Activated T-helper 1 cell treated with anti-CD3 and anti-CD28 coated beads, Interleukin-2, amount 50 U/mL, for 16 hours (primary cell): ENCODE data around the gene NINJ2.

Source experiments
- DNase-seq, 2 donors: peaks; one replicate each; pipeline ENCODE4 v3.0.0-alpha.2; 2020; ENCODE audit warnings: low read depth in 1 of 2, low spot score in 1 of 2

Gene NINJ2

DNA sequence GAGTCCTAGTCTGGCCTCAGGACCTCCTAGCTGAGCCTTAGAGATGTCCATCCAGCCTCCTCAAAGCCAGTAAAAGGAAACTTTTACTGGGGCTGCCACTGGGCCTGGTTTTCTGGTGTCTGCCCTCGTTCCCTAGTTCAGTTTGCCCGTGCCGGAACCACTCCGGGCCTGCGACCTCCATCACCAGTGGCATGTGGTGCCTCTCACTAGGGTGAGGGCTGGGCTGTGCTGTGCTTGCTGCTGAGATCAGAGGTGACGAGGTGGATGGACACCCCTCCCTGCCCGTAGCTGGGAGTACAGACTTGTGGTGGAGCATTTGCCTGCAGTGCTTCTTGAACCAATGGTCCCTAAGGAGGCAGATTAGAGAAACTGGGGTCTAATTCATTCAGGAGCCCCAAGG is 127.8 kb downstream of the NINJ2 start:
- DNase-seq, result no peak

DNA sequence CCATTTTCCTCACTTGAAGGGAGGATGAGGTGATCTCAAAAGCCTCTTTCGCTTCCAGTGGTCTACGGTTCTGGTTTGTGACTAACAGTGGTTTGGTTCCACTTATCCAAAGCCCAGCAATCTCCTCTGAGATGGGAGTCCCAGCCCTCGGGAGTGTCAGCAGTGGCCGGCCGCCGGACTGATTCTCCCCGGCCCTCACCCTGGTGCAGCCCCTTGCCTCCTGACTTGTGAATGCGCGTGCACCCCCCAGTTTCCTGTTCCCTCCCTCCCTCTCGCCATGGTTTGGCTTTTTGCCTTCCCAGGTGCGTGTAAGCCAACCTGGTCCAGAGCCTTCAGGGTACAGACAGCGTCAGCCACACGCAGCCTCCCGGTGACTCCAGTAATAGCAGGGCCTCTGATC is 129.0 kb downstream of the NINJ2 start:
- no peak for DNase-seq

DNA sequence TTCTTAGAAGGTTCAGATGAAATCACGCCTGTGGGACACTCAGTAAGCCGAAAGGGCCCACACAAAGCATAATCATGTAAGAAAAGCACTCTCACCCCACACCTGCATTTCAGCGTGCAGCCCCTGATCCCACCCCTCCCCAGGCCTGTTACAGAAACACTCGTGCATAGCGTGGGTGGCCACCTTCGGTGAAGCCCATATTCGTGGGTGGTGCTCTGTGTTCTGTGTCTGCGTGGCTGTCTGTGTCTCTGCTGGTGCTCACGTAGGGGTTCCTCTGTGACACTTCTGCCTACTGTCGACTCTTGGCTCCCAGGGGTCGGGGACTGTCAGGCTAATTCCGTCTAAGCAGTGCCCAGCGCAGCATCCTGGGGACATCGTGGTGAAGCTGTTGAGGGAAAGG is 129.5 kb downstream of the NINJ2 start:
- no peak for DNase-seq

DNA sequence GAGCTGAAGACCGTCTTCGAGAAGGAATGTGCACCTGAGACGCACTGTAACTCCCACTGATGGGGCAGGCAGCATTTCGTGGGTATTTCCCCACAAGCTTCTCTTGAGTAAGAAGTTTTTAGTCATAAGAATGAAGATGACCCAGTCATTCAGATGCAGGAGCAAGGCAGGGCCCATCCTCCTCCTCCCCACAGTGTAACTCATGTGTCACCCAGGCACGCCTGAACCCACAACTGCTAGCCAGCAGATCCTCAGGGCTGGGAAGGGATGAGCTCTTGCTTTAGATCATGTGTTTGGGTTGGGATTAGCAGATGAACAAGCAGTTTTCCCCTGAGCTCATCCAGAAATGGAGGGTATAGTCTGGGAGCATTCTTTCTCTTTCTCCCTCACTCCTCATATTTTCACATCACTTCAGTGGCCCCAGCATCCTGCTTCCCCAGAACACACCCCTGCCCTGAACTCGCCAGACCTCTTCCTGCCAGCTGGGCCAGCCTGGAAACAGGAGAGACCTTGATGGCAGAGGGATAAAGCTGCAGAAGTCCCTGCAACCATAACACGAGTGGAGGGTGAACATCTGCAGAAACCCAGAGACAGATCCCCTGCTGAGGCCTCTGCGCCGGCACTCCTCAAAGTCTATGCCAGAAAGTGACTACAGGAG is 130.2 kb downstream of the NINJ2 start:
- DNase-seq, result no peak

DNA sequence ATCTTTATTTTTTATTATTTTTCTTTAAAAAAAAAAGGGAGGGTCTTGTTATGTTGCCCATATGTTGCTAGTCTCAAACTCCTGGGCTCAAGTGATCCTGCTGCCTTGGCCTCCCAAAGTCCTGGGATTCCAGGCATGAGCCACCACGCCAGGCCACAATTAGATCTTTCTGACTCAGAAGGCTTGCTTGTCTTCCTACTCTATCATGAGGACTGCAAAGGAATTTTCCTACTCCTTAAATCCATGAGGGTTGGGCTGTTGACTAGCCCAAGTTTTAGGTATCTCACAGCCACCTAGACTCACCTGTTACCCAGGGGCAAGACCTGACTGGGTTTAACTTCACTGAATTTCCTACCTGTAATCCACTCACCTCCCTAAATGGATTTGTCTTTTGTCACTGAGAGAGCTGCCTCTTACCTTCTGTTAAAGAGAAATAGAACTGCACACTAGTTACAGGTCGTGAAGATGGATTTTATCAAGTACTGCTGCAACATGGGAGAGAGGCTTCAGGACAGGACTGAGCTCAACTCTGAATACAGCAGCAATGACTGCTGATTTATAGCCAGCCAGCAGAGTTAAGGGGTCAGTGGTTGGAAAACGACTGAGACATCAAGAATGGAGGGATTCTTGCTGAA is 131.2 kb downstream of the NINJ2 start:
- no peak for DNase-seq

DNA sequence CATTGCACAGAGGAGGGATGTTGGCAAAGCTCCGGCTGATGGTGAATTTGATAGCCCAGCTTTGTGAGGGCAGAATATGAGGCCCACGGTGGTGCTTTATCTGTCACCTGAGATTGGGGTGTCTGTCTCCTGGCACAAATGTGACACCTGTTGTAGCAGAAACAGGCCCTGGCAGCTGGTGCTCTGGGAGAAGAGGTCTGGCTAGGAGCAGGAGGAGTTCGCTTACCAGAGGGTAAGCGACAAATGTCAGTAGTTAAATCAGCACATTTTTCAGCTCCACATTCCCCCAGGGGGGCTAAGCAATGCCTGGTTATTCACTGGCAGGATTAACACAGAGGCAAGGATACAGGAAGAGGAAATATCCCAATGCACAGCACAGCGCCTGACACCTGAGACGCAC is 132.4 kb downstream of the NINJ2 start:
- DNase-seq, result no peak

DNA sequence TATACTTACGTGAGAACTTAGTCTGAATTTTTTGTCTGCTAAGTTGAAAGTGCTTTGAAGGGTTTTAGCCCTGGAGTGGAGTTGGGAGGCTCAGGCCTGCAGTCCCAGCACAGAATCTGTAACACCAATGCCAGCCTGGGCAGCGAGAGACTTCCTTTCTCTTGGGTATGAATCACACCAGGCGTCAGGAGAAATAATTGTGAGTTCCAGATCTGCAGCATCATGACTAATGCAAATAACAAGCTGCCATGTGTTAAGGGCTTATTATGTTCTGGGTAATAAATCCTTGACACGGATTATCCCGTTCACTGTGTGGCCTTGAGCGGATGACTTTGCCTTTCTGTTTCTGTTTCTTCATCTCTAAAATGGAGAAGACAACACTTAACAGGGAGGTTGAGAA is 132.9 kb downstream of the NINJ2 start:
- no peak for DNase-seq

DNA sequence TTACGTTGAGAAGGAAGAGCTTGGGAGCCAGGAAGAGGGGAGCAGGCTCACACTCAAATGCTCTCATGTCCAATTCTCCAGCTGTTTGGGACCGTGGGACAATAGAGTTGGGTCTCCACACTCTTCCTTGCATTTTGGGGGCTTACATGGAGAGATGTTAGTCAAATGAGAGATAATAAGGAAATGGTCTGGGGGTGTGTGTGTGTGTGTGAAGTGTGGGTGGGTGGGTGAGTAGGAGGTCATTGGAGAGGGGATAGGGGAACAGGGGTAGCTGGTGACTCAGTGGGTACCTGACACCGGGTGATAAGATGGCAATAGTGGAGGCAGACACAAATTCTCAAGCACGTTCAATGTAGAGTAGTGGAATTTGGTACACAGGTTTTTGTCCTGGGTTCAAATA is 135.5 kb downstream of the NINJ2 start:
- no peak for DNase-seq

DNA sequence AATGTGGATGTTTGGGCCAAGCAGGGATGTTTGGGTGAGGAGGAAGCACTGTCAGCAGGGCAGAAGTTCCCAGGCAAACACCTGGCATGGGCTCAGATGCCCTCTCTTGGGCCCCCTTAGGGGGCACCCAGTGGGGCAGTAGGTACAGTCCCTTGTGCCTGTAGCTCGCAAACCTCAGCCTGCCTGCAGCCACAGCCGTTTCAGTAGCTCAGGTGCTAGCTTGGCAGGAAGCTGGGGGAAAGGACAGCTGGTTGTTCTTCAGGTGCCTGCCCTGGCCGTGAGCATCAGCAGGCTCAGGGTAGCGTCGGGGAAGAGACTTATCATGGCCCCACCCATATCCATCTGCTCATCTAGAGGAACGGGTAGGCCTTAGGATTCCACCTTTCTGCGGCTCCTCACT is 136.0 kb downstream of the NINJ2 start:
- DNase-seq, result no peak

DNA sequence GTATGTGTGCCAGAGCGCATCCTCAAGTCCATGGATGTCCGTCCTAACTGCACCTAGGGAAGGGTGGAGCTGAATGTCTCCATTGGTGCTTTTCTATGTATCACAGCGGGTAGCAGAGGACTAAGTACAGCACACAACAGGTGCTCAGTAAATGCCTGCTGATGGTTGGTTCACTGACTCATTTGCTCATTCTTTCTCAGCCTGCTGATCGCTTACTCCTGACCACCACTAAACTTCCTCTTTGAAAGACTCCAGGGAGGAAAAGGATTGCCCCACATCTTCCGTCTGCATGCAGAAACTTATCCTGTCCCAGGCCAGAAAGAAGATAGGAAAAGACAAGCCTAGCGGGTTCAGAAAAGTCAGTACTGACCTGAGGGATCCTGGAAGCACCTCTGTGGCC is 137.2 kb downstream of the NINJ2 start:
- no peak for DNase-seq

DNA sequence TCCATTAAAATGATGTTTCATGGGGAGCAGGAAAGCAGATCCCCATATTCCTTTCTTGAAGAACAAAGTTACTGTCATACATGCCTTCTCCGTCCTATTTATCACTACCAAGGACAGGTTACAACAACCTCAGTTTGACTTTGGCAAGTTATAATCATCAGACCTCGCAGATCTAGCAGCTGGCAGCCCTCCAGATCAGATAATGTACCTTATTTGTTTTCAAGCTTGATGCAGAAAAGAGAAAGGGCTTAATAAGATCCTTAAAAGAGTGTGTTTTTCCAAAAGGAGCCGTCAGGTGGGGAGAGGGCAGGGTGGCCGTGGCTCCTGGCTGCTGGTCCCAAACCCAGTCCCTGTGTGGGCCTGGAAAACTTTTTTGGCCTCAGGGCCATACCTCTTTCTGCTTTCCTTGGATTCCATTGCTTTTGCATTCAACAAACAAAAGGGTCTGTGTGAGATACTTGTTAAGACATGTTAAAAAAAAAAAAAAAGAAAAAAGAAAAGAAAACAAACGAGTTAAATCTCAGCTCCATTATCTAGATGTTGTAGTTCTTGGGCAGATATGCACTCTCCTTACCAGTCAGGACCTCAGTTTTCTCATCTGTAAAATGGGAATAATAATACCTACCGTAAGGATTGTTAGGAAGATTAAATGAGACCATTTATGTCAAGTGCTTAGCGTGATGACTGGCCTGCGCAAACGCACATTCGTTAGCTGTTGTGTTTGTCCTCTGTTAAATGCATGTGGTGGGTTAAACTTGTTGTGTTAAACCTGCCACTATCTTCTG is 138.9 kb downstream of the NINJ2 start:
- DNase-seq, result no peak

DNA sequence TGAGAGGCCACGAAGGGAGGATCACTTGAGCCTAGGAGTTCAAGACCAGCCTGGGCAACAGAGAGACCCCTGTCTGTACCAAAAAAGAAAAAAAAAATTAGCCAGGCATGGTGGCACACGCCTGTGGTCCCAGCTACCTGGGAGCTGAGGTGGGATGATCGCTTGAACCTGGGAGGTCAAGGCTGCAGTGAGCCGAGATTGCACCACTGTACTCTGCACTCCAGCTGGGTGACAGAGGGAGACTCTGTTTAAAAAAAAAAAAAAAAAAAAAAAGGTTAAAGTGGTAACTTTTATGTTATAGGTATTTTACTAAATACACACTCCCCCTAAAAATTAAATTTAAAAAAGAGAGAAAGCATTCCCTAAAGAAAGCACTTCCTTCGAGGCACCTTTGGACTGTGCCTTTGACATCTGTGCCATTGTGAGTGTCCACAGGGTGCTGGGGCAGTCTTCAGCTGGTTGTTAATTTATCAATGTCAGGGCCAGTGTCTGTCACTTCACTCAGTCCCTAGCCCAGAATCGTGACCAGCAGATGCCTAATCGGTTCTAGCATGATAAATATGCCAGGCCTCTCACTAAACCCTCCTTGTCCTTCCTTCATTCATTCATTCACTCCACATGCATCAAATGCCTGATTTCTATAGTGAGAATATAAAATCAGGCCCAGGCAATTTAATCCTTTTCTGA is 140.4 kb downstream of the NINJ2 start:
- DNase-seq, result no peak

DNA sequence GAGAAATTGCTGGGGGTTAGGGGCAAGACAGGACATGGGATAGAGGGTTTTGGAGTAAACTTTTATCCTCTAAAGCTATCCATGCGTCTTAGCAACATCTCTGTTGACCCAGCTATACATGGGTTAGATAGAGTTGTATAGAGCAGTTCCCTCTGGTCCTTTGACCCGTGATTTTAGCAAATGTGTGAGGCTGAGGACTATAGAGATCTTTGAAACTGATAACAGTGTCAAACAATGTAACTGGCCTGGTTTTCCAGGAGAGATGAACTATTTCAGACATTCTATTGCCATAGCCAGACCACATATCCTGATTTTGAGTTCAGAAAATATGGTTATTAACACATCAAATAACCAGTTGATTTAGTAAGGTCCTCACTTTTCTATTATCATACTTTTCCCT is 143.1 kb downstream of the NINJ2 start:
- DNase-seq, result no peak

DNA sequence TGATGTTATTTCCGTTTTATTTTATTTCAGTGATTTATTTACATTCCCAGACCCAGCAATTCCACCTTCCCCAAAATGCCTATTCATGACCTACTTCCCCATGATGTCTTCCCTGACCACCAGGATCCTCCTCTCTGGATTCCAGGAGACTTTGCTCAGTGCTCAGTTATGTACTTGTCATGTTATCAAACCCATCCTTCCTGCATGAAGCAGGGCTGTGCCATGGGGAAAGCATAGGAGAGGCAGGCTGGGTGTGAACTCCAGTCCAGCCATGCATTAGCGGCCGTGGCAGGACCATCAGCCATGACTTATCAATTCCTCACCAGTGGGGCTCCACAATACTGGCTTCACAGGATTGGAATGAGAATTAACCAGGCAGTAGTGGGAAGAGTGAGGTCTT is 145.7 kb downstream of the NINJ2 start:
- DNase-seq, result no peak
